MCF 10A (cell line): ENCODE results near the gene FAM180A. TPM values are rescaled to one million over a fixed set of nuclear protein-coding genes. Genes with fewer than 3 reads are reported as not detected.
A peak's percentile ranks its signal among the peaks of the same experiment; 100 is the strongest.

Experiments used
- BruUV-seq: library from RNA; stranded (reverse); fragments of 400-500 nt; replicated peaks from 2 replicates; lab custom pipeline; 2021; lab: Mats Ljungman, UMichigan
- CTCF ChIA-PET: fragments of 300-600 bp; sonication (Branson Sonifier 250); formaldehyde crosslinking; extraction: SDS; loops from one replicate; lab custom pipeline; 2021; ENCODE audit warnings: antibody characterized with exemption, inconsistent platforms; lab: Yijun Ruan, JAX
- POLR2A ChIA-PET: fragments of 300-600, 350-650 bp; sonication (Branson Sonifier 250); formaldehyde crosslinking; extraction: SDS; loops from one replicate; lab custom pipeline; 2020; ENCODE audit warnings: antibody characterized with exemption, inconsistent platforms; lab: Yijun Ruan, JAX
- DNase-seq: peaks from one replicate; pipeline ENCODE4 v3.0.0-alpha.2; 2018; ENCODE audit not compliant: unreplicated experiment
- H3K27ac Mint-ChIP-seq: one replicate; pipeline ENCODE4 v1.8.0; 2022; ENCODE audit warnings: mild to moderate bottlenecking, low read depth, mixed read lengths; ENCODE audit not compliant: unreplicated experiment
- H3K27me3 Mint-ChIP-seq: one replicate; pipeline ENCODE4 v1.8.0; 2022; ENCODE audit warnings: mixed read lengths; ENCODE audit not compliant: insufficient read depth, unreplicated experiment
- H3K36me3 Mint-ChIP-seq: one replicate; pipeline ENCODE4 v1.8.0; 2022; ENCODE audit warnings: mild to moderate bottlenecking, moderate library complexity, mixed read lengths; ENCODE audit not compliant: insufficient read depth, unreplicated experiment
- H3K4me1 Mint-ChIP-seq: one replicate; pipeline ENCODE4 v1.8.0; 2022; ENCODE audit warnings: mixed read lengths; ENCODE audit not compliant: insufficient read depth, unreplicated experiment
- H3K4me3 Mint-ChIP-seq: one replicate; pipeline ENCODE4 v1.8.0; 2022; ENCODE audit warnings: mild to moderate bottlenecking, moderate library complexity, mixed read lengths; ENCODE audit not compliant: unreplicated experiment
- H3K9me3 Mint-ChIP-seq: one replicate; pipeline ENCODE4 v1.8.0; 2022; ENCODE audit warnings: mixed read lengths; ENCODE audit not compliant: unreplicated experiment
- CTCF ChIP-seq: fragments of 200-600 bp; IDR thresholded peaks from one replicate; pipeline ENCODE4 v1.8.0; 2022; ENCODE audit warnings: antibody characterized with exemption, mild to moderate bottlenecking; ENCODE audit not compliant: unreplicated experiment
- intact Hi-C: fragments of 100-400 bp; cut with micrococcal nuclease; formaldehyde crosslinking; loops from 2 replicates; pipeline ENCODE4 v1.14.1; 2022
- total RNA-seq: library from RNA; stranded (reverse); gene quantifications from 2 replicates; pipeline ENCODE4 v1.2.3, GENCODE V29; 2022

The FAM180A gene
- total RNA-seq, 1 experiment from 2014 or later: not detected

- Mint-ChIP-seq H3K9me3 (no peaks in the 10 kb centered on the region), H3K27me3 (no peaks in the 10 kb centered on the region), H3K4me3 (no peak overlapping the region), H3K36me3 (no peaks in the 10 kb centered on the region), H3K4me1 (peaks cover 18% of the 10 kb centered on the region), H3K27ac (no peak overlapping the region)
- intact Hi-C loops: no loop called here
- no TSS peak for BruUV-seq
- no peak for TF ChIP-seq CTCF
- no peak for DNase-seq
- ChIA-PET CTCF (interaction anchor here (1.2 to 1.3 kb wide), 2 partner anchors 44 to 46 kb away, joined by 3 read pairs; no protein-coding TSS in a partner anchor), POLR2A (interaction anchor here (1.2 kb wide), 1 partner anchor 9 kb away, joined by 3 read pairs; no protein-coding TSS in a partner anchor)
These were observed 6.7 kb upstream of the FAM180A start for GRCh38 chr7:135755351-135755753.

- Mint-ChIP-seq H3K27me3 (no peaks in the 10 kb centered on the region), H3K4me3 (no peak overlapping the region), H3K27ac (no peak overlapping the region), H3K9me3 (no peaks in the 10 kb centered on the region), H3K4me1 (peaks cover 12% of the 10 kb centered on the region), H3K36me3 (no peaks in the 10 kb centered on the region)
- CTCF ChIA-PET: interaction anchor here (1.2 to 1.3 kb wide), 2 partner anchors 47 kb away, joined by 3 to 5 read pairs; no protein-coding TSS in a partner anchor
- no peak for DNase-seq
- POLR2A ChIA-PET: no interaction called here
- TF ChIP-seq CTCF: no peak
- intact Hi-C loops: no loop called here
- BruUV-seq: no TSS peak
These were observed 5.2 kb upstream of the FAM180A start for GRCh38 chr7:135753616-135754413.

- no peaks in the 10 kb centered on the region for H3K9me3 Mint-ChIP-seq
- ChIA-PET CTCF (interaction anchor here (0.6 kb wide), 1 partner anchor 75 kb away, joined by 3 read pairs; no protein-coding TSS in a partner anchor), POLR2A (no interaction called here)
- no peaks in the 10 kb centered on the region for H3K36me3 Mint-ChIP-seq
- no peak overlapping the region for H3K27ac Mint-ChIP-seq
- no peak for TF ChIP-seq CTCF
- BruUV-seq: no TSS peak
- H3K27me3 Mint-ChIP-seq: no peaks in the 10 kb centered on the region
- H3K4me1 Mint-ChIP-seq: peaks cover 30% of the 10 kb centered on the region
- no peak overlapping the region for H3K4me3 Mint-ChIP-seq
- DNase-seq: no peak
- intact Hi-C loops: loop anchor here (5.0 kb wide), 1 partner anchor 35 kb away; no protein-coding TSS in a partner anchor
These were observed 1.2 kb downstream of the FAM180A start for GRCh38 chr7:135747366-135747765.

- Mint-ChIP-seq H3K9me3 (no peaks in the 10 kb centered on the region), H3K36me3 (no peaks in the 10 kb centered on the region), H3K4me1 (peaks cover 30% of the 10 kb centered on the region), H3K27me3 (no peaks in the 10 kb centered on the region), H3K4me3 (peak overlapping the region; percentile 3), H3K27ac (peak overlapping the region; percentile 86)
- DNase-seq: peak; percentile 84
- BruUV-seq: TSS peak; percentile 77
- no peak for TF ChIP-seq CTCF
- intact Hi-C loops: loop anchor here (5.0 kb wide), 1 partner anchor 34 kb away; no protein-coding TSS in a partner anchor
- CTCF ChIA-PET: interaction anchor here (0.6 to 1.6 kb wide), 7 partner anchors 26 to 549 kb away, joined by 3 to 6 read pairs (median 3); no protein-coding TSS in a partner anchor
- POLR2A ChIA-PET: interaction anchor here (0.5 to 2.3 kb wide), 9 partner anchors 9 to 649 kb away, joined by 3 to 12 read pairs (median 3); partner anchors contain the start of gene STMP1
These were observed 2.8 kb downstream of the FAM180A start for GRCh38 chr7:135745703-135746312.
